ENCODE data around the gene PDE6H.

GRCh38 chr12:14931359-14931758 is 41.5 kb upstream of the PDE6H start:
- TF ChIP-seq CTCF (IDR thresholded peaks at IDR 0.05; ENCODE audit: control extremely low read depth in 1 of 3, insufficient read depth in 1 of 3, low read depth in 1 of 3, low read length in 3 of 3): no peak
- no peak for TF ChIP-seq CHD2 (IDR thresholded peaks at IDR 0.05; ENCODE audit: low read length)

Data from H1 (cell line).